ENCODE data around the gene CASP10. TPM values are rescaled to one million over a fixed set of nuclear protein-coding genes. Genes with fewer than 3 reads are reported as not detected.
A peak's percentile ranks its signal among the peaks of the same experiment; 100 is the strongest.
"Not testable (repeated sequence)": the region's sequence is repeated elsewhere in the genome, so short reads cannot be mapped to it uniquely, and the experiment has no call there.

Gene CASP10
- total and polyA plus RNA-seq, 11 donors: 2.8 to 24.0 (median 5.4) TPM

DNA sequence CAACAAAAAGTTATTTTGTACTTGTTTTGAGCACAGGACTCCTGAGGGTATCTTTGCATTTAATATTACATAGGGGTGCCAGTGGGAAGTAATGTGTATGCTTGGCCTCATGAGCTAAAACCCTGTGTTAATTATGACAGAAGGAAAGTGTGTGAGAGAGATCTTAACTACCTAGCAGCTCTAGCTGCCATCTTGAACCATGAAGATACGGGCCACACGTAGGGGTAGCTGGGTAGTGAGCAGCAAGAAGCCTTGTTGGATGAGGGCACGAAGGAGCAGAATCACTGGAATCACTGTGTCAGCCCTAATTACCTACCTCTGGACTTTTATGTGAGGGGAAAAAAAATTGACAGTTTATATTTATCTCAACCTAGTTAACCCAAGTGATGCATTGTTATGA is 15.4 kb upstream of the CASP10 start:
- no peaks in the 10 kb centered on the region for H3K27me3 ChIP-seq
- 86 to 98% (median 96%) methylated on average over 3 of the region's 3 CpGs for WGBS, 4 donors
- H3K27ac ChIP-seq: no peak overlapping the region
- peaks cover 5 to 55% (median 51%) of the 10 kb centered on the region in 9 donors for H3K36me3 ChIP-seq
- peaks cover 0 to 42% (median 11%) of the 10 kb centered on the region in 12 donors for H3K9me3 ChIP-seq
- DNase-seq (no peak), ATAC-seq (peak in 3 of 4 donors; percentile 24 to 52 (median 29))
- TF ChIP-seq, protein P1, sequence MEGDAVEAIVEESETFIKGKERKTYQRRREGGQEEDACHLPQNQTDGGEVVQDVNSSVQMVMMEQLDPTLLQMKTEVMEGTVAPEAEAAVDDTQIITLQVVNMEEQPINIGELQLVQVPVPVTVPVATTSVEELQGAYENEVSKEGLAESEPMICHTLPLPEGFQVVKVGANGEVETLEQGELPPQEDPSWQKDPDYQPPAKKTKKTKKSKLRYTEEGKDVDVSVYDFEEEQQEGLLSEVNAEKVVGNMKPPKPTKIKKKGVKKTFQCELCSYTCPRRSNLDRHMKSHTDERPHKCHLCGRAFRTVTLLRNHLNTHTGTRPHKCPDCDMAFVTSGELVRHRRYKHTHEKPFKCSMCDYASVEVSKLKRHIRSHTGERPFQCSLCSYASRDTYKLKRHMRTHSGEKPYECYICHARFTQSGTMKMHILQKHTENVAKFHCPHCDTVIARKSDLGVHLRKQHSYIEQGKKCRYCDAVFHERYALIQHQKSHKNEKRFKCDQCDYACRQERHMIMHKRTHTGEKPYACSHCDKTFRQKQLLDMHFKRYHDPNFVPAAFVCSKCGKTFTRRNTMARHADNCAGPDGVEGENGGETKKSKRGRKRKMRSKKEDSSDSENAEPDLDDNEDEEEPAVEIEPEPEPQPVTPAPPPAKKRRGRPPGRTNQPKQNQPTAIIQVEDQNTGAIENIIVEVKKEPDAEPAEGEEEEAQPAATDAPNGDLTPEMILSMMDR (IDR thresholded peaks at IDR 0.05): no peak
- TF ChIP-seq POLR2A (IDR thresholded peaks at IDR 0.05): no peak
- peaks cover 0 to 12% (median 0%) of the 10 kb centered on the region in 12 donors for H3K4me1 ChIP-seq
- H3K4me3 ChIP-seq: no peak overlapping the region
- intact Hi-C loops (cut with DNase I): no loop called here

DNA sequence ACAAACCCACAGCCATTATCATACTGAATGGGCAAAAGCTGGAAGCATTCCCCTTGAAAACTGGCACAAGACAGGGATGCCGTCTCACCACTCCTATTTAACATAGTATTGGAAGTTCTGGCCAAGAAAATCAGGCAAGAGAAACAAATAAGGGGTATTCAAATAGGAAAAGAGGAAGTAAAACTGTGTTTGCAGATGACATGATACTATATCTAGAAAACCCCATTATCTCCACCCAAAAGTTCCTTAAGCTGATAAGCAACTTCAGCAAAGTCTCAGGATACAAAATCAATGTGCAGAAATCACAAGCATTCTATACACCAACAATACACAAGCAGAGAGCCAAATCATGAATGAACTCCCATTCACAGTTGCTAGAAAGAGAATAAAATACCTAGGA is 14.4 kb upstream of the CASP10 start:
- H3K27ac ChIP-seq; DNase-seq; ATAC-seq; H3K4me3 ChIP-seq; H3K27me3 ChIP-seq; intact Hi-C loops (cut with DNase I): not testable (repeated sequence)
- Histone ChIP-seq H3K9me3 (peaks cover 0 to 42% (median 11%) of the 10 kb centered on the region in 12 donors), H3K4me1 (peaks cover 0 to 12% (median 0%) of the 10 kb centered on the region in 12 donors), H3K36me3 (peaks cover 1 to 46% (median 42%) of the 10 kb centered on the region in 9 donors)
- 69 to 89% (median 76%) methylated on average over 1 of the region's 1 CpG for WGBS, 4 donors

DNA sequence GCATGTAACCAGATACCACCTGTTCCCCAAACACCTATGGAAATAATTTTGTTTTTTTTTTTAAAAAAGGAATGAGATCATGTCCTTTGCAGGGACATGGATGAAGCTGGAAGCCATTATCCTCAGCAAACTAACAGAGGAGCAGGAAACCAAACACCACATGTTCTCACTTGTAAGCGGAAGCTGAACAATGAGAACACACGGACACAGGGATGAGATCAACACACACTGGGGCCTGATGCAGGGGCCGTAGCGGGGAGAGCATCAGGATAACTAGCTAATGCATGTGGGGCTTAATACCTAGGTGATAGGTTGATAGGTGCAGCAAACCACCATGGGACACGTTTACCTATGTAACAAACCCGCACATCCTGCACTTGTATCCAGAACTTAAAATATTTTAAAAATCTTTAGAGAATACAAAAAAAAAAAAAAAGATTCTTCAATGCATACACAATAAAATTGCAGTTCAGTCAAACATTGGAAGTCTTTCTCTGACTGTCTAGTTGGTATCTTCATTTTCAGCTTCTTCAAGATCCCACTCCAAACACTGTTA is 11.6 kb upstream of the CASP10 start:
- 54 to 66% (median 56%) methylated on average over 6 of the region's 6 CpGs for WGBS, 4 donors
- intact Hi-C loops (cut with DNase I): loop anchor here in 3 of 10 donors (5.0 to 10.0 kb wide), 3 partner anchors 97 to 177 kb away; partner anchors contain the start of genes HYCC2 (in 2 of the 3) and NDUFB3 (in 2 of the 3)
- ATAC-seq (peak in 1 of 4 donors; percentile 19), DNase-seq (no peak)
- H3K27ac ChIP-seq: no peak overlapping the region
- TF ChIP-seq, protein P1 (IDR thresholded peaks at IDR 0.05): no peak
- TF ChIP-seq POLR2A (IDR thresholded peaks at IDR 0.05): no peak
- H3K4me1 ChIP-seq: peaks cover 0 to 12% (median 0%) of the 10 kb centered on the region in 12 donors
- H3K27me3 ChIP-seq: no peaks in the 10 kb centered on the region
- H3K36me3 ChIP-seq: peaks cover 0 to 18% (median 15%) of the 10 kb centered on the region in 9 donors
- no peak overlapping the region for H3K4me3 ChIP-seq
- peaks cover 0 to 42% (median 11%) of the 10 kb centered on the region in 12 donors for H3K9me3 ChIP-seq

DNA sequence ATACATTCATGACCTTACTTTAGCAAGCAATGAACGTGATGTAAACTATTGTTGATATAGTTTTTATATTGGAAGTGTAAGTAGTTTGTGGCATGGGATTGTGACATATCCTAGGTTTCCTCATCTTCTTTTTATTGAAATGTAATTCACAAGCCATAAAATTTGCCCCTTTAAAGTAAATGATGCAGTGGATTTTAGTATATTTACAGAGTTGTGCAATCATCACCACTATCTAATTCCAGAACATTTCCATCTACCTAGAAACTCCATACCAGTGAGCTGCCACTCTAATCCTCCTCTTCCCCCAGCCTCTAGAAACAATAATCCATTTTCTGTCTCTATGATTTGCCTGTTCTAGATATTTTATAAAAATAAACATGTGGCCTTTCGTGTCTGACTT is 10.7 kb upstream of the CASP10 start:
- intact Hi-C loops (cut with DNase I): loop anchor here in 3 of 10 donors (5.0 to 10.0 kb wide), 3 partner anchors 97 to 177 kb away; partner anchors contain the start of genes HYCC2 (in 2 of the 3) and NDUFB3 (in 2 of the 3)
- H3K27me3 ChIP-seq: no peaks in the 10 kb centered on the region
- WGBS, 4 donors: 61 to 74% (median 69%) methylated on average over 2 of the region's 2 CpGs
- H3K4me3 ChIP-seq: no peak overlapping the region
- peaks cover 0 to 10% (median 7%) of the 10 kb centered on the region in 9 donors for H3K36me3 ChIP-seq
- no peak overlapping the region for H3K27ac ChIP-seq
- TF ChIP-seq POLR2A (IDR thresholded peaks at IDR 0.05): no peak
- TF ChIP-seq, protein P1 (IDR thresholded peaks at IDR 0.05): no peak
- ATAC-seq (no peak), DNase-seq (no peak)
- peaks cover 0 to 37% (median 10%) of the 10 kb centered on the region in 12 donors for H3K9me3 ChIP-seq
- H3K4me1 ChIP-seq: peaks cover 0 to 12% (median 0%) of the 10 kb centered on the region in 12 donors
